Inferior parietal cortex (tissue), 1 donor: Measurements from ENCODE around the gene NFIX.
"Not testable (repeated sequence)": the region's sequence is repeated elsewhere in the genome, so short reads cannot be mapped to it uniquely, and the experiment has no call there.

ENCODE experiments used
- DNase-seq: peaks from one replicate; pipeline ENCODE4 v3.0.0-alpha.2; 2016; ENCODE audit errors: extremely low spot score

The NFIX gene

DNA sequence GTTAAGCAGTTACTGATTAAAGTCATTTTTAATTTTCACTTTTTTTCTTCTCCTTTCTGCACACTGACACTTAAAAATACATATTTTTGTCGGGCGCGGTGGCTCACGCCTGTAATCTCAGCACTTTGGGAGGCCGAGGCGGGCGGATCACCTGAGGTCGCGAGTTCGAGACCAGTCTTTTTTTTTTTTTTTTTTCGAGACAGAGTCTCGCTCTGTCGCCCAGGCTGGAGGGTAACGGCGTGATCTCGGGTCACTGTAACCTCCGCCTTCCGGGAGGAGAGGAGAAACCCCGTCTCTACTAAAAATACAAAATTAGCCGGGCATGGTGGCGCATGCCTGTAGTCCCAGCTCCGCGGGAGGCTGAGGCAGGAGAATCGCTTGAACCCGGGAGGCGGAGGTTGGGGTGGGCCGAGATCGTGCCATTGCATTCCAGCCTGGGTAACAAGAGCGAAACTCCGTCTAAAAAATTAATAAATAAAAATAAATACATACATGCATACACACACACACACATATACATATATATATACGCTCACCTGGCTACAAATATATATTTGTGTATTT is 37.8 kb upstream of the NFIX start:
- not testable (repeated sequence) for DNase-seq

DNA sequence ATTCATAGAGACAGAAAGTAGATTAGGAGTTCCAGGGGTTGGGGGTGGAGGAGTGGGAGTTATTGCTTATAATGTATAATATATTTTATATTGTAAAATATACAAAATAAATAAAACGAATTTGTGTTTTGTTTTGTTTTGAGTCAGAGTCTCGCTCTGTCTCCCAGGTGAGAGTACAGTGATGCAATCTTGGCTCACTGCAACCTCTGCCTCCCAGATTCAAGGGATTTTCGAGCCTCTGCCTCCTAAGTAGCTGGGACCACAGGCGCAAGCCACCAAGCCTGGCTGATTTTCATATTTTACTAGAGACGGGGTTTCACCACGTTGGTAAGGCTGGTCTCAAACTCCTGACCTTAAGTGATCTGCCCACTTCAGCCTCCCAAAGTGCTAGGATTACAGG is 35.8 kb upstream of the NFIX start:
- DNase-seq: no peak

DNA sequence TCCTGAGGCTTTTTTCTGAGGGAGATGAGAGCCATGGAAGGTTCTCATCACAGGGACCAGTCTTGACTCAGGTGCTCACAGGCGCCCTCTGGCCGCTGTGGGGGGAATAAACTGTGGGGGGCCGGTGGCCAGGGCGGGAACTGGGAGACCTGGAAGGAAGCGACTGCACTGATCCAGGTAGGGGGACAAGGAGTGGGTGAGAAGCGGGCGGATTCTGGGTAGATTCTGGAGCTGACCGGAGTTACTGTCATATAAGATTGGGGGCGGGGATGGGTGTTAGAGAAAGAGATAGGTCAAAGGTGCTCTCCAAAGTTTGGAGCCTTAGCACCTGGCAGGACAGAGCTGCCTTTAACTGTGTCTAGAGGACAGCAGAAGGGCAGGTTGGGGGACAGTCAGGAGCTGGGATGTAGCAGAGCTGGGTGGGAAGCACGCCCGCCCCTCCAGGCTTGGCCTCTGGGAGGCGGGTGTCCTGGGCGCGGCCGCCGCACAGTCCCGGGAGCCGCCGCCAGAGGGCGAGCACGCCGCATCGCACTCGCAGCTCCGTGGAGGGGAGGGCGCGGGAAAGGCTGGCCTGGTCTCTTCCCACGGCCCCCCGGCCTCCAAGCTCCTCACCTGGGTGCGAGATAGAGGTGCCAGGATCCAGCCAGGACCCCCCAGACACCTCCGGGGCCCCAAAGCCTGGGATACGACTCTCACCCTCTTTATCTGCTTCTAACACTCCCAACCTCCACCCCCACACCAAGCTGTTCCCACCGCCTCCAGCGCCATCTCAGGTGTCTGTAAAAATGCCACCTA is 30.1 kb upstream of the NFIX start:
- peak; percentile 76 for DNase-seq

DNA sequence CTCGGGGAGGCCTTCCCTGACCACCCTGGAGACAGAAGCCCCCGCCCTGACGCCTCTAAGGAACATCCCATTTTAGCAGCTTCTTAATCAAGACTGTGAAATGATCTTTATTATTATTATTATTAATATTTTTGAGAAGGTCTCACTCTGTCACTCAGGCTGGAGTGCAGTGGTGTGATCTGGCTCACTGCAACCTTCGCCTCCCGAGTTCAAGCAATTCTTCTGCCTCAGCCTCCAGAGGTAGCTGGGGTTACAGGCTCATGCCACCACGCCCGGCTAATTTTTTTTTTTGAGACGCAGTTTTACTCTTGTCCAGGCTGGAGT is 29.5 kb upstream of the NFIX start:
- DNase-seq: no peak

DNA sequence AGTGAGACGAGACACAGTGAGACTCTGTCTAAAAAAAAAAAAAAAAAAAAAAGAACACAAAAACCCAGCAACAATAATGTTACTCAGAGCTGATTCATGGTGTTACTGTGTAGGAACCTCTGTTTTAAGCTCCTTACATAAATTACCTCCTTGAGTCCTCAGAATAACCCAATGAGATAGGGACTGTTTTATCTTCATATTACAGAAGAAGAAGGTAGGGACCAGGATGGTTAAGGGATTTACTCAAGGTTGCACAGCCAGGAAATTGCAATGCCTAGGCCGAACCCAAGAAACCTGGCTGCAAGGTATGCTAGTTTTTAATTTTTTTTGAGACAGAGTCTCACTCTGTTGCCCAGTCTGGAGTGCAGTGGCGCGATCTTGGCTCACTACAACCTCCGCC is 27.4 kb upstream of the NFIX start:
- DNase-seq: no peak

DNA sequence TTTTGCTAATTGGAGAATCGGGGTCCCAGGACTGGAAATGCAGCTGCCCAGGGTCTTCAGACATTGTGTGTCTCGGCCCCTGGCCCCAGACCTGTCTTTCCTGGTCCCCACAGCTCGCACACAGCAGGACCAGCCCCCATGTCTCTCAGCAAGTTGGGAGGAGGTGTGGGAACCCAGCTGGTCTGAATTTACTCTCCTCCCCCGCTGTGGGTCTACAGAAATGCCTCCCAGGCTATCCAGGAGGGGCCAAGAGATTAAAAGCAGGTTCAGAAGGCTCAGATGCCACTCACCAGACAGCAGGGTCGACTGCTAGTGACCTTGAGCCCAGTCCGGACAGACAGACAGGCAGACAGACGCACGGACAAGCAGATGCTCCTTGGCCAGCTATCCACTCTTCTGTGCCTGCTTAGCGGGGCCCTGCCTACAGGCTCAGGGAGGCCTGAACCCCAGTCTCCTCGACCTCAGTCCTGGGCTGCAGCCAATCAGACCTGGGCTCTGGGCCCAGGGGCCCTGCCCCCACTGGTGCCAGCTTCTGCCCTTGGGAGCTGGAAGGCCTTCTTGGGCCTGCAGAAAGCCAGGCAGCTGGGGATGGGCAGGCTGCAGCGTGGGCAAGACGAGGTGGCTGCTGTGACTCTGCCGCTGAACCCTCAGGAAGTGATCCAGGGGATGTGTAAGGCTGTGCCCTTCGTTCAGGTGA is 25.8 kb upstream of the NFIX start, which contains the start of gene DAND5:
Gene DAND5 (plus strand): TSS at position 285 of the 697 bp plus-strand sequence. CDS start 85 bp downstream, at position 370.
- no peak for DNase-seq

DNA sequence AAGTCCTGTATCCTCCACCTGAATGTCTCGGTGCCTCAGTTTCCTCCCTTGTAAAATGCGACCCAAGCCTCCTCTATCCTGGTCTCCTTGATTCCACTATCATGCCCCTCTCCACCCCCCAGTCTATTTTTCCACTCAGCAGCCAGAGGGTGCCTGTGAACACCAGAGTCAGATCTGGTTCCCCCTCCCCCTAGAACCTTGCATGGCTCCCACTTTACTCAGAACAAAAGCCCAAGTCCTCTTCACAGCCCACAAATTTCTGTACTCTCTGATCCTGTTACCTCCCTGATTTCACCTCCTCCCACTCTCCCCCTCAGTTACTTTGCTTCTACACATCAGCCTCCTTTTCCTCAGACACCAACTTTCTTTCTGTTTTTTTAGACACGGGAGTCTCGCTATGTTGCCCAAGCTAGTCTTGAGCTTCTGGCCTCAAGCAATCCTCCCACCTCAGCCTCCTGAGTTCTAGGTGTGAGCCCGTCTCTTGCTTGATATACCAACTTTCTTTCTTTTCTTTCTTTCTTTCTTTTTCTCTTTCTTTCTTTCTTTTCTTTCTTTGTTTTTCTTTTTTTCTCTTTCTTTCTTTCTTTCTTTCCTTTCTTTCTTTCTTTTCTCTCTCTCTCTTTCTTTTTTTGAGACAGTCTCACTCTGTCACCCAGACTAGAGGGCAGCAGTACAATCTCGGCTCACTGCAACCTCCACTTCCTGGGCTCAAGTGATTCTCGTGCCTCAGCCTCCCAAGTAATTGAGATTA is 25.0 kb upstream of the NFIX start:
- DNase-seq: no peak

DNA sequence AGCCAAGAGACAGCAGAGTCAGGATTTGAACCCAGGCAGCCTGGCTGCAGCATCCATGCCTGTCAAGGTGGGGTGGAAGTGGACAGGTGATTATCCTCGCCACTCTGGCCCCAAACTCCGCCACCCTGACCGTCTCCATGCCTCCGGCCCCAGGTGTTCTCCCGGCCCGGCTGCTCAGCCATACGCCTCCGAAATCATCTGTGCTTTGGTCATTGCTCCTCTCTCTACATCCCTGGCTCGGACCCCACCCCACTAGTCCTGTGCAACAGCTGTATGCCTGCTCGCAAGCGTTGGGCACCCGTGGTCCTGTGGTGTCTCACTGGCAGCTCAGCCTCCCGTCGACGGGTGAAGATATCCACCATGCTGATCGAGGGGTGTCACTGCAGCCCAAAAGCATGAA is 22.0 kb upstream of the NFIX start:
- no peak for DNase-seq

DNA sequence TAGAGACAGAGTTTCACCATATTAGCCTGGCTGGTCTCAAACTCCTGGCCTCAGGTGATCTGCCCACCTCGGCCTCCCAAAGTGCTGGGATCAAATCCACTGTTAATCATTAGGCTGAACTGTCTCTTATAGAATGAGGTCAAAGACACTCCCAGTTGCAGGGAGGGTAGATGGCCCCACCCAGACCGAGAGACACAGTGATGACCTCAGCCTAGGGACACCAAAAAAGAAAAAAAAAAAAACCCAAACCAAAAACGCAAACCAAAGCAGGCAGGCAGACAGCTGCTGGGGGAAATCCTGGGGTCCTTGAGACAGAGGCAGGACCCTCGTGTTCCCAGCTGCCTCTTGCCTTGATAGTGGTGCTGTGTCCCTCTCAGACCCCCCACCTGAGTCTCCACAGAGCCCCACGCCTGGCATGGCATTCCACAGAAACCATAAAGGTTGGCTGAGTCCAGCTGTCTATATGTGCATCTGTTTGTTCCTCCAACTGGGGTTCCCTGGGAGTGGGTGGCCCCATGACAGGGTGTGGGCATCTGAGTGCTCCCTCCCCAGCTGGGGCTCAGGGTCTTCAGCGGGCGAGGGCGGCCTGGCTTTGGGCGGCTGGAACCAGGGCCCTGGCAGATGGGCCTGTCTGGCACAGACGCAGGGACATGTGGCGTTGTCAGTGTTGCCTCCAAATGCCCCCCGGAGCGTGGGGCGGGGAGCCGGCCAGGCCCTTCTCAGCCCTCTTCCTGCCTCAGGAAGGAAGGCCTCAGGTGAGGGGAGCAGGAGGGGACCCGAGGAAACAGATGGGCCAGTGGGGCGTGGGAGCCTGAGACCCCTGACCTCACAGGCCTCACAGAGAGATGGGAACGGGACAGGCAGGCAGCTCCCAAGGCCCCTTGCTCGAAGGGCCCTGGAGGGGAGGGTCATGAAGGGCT is 20.7 kb upstream of the NFIX start:
- DNase-seq: no peak

DNA sequence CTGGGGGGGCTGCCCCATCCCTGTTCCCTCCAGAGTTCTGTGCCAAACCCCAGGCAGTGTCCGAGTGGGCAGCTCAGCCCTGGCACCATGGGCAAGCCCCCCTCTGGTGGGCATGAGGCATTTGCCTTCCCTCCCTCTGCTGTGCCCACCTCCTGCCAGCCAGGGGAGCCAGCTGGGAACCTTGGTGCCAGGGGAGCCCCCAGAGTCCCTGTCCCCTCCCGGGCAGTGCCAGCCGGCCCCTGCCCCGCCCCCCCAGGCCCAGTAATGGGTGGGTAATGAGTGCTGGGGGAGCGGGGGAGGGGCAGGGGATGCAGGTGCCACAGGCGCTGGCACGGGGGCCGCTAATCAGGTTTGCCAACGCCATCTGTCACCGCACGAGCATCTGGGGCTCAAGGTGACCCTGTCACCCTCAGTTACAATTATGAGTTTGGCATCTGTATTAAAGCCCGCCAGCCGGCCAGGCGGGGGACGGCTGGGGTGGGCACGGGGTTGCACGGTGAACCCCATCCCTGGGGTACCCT is 20.0 kb upstream of the NFIX start:
- DNase-seq: no peak

DNA sequence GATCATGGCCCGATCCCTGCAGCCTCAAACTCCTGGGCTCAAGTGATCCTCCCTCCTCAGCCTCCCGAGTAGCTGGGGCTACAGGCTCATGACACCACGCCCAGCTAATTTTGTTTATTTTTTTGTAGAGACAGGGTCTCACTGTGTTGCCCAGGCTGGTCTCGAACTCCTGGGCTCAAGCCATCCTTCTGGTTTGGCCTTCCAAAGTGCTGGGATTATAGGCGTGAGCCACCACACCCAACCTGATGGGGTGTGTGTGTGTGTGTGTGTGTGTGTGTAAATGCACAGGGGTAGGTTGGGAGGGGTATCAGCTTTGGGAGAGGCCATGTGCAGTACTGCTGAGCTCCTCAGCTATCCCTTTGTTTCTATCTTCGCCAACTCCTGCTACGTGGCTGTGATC is 19.2 kb upstream of the NFIX start:
- not testable (repeated sequence) for DNase-seq

DNA sequence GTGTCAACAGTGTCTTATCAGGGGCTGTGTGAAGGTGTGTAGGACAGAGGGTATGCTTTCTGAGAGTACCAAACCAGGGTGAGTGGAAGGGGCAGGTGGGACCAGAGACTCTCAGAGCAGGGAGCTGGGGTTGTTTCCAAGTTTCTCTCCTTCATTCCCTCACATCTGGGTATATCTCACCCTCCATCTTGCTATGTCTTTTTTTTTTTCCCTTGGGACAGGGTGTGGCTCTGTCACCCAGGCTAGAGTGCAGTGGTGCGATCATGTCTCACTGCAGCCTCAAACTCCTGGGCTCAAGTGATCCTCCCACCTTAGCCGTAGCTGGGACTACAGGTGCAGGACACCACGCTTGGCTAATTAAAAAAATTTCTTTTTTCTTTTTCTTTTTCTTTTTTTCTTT is 15.3 kb upstream of the NFIX start:
- no peak for DNase-seq

DNA sequence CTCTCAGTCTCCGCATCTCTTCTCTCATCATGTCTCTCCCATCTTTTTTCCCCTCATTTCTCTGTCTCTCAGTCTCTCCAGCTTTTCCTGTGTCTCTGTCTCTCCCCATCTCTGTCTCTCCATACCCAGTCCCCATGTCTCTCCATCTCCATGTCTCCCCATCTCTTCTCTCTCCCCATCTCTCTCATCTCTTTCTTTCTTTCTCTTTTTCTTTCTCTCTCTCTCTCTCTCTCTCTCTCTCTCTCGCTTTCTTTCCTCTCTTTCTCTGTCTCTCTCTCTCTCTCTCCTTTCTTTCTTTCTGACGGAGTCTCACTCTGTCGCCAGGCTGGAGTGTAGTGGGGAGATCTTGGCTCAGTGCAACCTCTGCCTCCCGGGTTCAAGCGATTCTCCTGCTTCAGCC is 12.6 kb upstream of the NFIX start:
- DNase-seq: no peak

DNA sequence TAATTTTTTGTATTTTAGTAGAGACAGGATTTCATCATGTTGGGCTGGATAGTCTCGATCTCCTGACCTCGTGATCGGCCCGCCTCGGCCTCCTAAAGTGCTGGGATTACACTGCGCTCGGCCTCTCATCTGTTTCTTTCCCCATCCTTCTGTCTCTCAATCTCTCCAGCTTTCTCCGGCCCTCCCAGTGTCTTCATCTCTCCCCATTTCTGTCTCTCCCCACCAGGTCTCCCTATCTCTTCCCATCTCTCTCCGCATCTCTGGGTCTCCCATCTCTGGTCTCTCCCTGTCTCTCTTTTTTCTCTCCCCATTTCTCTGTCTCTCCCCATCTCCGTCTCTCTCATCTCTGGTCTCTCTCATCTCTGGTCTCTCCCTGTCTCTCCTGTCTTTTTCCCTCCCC is 12.2 kb upstream of the NFIX start:
- DNase-seq: no peak

DNA sequence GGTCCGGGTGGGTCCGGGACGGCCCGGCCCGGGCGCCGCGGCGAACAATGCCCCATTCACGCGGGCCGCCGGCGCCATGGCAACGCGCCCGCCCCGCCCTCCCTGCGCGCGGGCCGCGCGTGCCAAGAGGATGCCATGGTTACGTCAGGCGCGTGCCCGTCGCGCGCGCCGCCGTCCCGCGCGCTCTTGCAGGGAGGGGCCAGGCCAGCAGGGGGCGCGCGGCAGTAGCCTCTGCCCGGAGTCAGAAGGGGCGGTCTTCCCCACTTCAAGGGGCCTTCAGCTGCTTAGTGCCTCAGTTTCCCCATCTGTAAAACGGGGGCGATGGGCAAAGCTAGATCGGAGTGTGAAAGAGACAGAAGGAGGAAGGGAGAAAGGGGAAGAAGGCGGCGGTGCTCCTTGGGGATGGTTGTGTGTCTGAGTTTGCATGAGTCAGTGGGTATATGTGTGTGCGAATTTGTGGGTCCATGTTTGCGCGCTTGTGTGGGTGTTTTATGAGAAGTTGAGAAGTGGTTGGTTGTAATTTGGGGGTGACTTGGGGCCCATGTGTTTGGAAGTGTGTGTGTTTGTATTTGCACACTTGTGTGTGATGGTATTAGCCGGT is 11.6 kb upstream of the NFIX start:
- peak; percentile 87 for DNase-seq

DNA sequence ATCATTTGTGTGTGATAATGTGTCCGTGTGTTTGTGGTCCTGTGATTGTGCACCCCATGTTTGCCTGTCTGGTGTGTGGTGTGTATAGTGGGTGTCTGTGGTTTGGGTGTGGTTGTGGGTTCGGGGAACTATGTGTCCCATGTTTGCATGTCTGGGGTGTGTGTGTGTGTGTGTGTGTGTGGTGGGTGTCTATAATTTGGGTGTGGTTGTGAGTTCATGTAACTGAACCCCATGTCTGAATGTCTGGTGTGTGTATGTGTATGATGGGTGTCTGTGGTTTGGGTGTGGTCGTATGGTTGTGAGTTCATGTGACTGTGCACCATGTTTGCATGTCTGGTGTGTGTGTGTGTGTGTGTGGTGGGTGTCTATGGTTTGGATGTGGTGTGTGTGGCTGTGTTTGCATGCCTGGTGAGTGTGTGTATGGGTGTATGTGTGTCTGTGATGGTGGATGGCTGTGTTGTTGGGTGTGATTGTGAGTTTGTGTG is 11.1 kb upstream of the NFIX start:
- no peak for DNase-seq

DNA sequence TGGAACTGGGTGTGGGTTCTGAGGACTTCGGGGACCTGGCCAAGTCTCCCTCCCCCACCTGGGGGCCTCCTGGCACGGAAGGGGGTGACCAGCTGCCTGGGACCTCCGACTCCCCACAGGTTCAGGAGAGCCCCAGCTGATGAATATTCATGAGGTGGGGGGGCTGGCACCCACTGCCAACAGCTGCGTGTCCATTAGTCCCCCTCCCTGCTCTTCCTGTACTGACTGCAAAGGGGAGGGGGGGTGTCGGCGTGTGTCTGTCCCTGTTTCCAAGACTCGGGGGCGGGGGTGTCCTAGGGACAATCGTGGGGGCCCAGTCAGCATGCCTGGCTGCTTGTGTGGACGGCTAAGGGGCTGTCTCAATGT is 10.6 kb upstream of the NFIX start:
- no peak for DNase-seq

DNA sequence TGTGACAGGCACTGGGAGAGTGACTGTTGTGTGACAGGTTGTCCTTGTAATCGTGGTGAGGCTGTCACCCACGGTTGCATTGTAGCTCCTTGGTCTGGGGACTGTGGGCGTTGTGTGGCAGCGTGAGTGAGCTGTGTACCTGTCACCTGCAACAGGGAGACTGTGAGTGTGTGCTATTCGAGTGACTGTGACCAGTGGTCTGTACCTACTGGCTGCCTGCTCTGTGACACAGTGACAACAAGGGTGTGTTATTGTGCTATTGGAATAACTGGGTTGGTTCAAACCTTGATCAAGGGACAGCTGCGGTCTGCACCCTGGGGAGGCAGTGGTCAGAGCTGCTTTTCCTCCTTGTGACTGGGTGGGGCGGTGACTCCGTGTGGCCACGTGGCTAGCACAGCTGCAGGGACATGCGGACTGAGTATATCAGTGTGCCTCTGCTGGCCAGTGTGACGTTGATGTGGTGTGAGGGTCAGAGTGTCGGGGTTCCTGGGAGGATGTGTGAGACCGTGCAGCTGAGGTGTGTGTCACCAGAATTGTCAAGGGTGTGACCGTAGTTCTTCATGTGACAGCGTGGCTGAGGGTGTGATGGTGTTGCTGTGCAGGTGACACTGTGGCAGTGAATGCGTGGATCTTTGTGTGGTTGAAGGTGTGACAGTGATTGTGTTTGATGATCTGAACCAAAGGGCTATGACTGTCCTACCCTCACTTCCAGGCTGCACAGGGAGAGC is 10.1 kb upstream of the NFIX start:
- peak; percentile 84 for DNase-seq

DNA sequence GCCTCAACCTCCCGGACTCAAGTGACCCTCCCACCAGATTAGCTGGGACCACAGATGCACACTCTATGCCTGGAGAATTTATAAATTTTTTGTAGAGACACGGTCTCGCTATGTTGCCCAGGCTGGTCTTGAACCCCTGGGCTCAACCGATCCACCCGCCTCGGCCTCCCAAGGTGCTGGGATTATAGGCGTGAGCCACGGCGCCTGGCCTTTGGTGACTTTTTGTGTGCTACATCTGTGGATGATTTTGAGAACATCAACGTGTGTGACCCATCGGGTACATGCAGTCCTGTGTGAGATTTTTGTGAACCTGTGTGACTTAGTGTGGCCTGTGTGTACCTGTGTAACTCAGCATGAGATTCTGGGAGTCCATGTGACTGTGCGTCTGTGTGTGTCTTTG is 8.5 kb upstream of the NFIX start:
- DNase-seq: no peak

DNA sequence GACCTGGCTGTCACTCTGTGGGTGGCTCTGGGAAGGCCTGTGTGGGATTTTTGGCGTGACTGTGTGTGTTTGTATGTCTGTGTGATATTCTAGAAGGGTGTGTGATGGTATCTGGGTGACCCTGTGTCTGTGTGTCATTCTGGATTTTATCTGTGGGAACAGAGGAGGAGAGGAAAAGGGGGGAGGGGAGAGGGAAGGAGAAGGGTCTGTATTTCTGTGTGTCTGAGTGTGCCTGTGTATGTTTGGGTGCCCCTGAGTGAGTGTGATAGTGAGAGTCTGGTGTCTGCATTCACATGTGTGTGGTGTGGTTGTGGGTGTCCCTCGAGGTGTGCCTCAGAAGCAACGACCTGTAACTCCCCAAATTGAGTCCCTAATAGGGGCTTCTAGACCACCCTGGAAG is 8.1 kb upstream of the NFIX start:
- DNase-seq: no peak
